Right atrium auricular region (tissue), 2 donors: ENCODE results near the gene SIGLEC1. TPM values are rescaled to one million over a fixed set of nuclear protein-coding genes. Genes with fewer than 3 reads are reported as not detected.

ENCODE experiments used
- DNase-seq: peaks from one replicate; pipeline ENCODE4 v3.0.0-alpha.2; 2019; ENCODE audit warnings: low spot score
- H3K27ac ChIP-seq, 2 donors: fragments of 200-600 bp; sonication (generic); 1 replicate in 1 of 2; 2 replicates in 1 of 2; pipeline ENCODE4 v1.5.1; 2016 to 2019
- H3K27me3 ChIP-seq, 2 donors: fragments of 200-600 bp; sonication (generic); one replicate each; pipeline versions ENCODE4 v1.5.1 to v1.6.0; 2017 to 2019
- H3K36me3 ChIP-seq: fragments of 200-600 bp; sonication (generic); one replicate; pipeline ENCODE4 v1.5.1; 2016
- H3K4me1 ChIP-seq, 2 donors: fragments of 200-600 bp; sonication (generic); one replicate each; pipeline versions ENCODE4 v1.5.1 to v1.6.0; 2017 to 2019
- H3K4me3 ChIP-seq, 2 donors: fragments of 200-600 bp; sonication (generic); 1 replicate in 1 of 2; 2 replicates in 1 of 2; pipeline ENCODE4 v1.5.1; 2017 to 2019; ENCODE audit warnings: mild to moderate bottlenecking in 1 of 2, moderate library complexity in 1 of 2
- H3K9me3 ChIP-seq, 2 donors: fragments of 200-600 bp; sonication (generic); one replicate each; pipeline ENCODE4 v1.5.1; 2019
- total RNA-seq, 2 donors: library from RNA; depleted of rRNA; stranded (reverse); fragments of >200 nt; gene quantifications; one replicate each; pipeline ENCODE4 v1.1.0, GENCODE V29; 2016
- TF ChIP-seq, protein P1 (sequence below), 2 donors: fragments of 200-600 bp; sonication (generic); IDR thresholded peaks; one replicate each; pipeline ENCODE4 v1.5.1; 2019; ENCODE audit warnings: antibody characterized with exemption in 2 of 2

SIGLEC1 gene
- total RNA-seq, 2 donors from 2014 or later: 3.2 to 3.9 TPM

DNA sequence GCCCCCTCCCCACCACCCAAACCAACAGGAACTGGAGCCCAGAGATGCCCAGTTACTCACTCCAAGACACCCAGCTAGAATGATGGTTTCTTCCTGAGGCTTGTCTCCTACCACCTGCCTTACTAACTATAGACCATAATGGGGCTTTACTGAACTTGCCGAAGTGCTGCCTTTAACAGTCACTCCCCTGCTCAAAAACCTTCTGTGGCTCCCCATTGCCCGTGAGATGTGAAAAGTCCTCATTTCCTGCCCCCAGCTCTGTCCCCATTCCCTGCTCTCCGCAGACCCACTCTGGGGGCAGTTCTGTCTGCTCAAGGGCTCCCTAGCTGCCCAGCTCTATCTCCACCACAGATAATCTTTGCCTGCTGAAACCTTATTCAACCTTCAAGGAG, 4.9 kb downstream of the SIGLEC1 start:
- Histone ChIP-seq H3K9me3 (no peaks in the 10 kb centered on the region), H3K27me3 (no peaks in the 10 kb centered on the region), H3K4me1 (peaks cover 0 to 16% of the 10 kb centered on the region in 2 donors), H3K4me3 (no peak overlapping the region), H3K27ac (no peak overlapping the region), H3K36me3 (no peaks in the 10 kb centered on the region)
- TF ChIP-seq, protein P1, sequence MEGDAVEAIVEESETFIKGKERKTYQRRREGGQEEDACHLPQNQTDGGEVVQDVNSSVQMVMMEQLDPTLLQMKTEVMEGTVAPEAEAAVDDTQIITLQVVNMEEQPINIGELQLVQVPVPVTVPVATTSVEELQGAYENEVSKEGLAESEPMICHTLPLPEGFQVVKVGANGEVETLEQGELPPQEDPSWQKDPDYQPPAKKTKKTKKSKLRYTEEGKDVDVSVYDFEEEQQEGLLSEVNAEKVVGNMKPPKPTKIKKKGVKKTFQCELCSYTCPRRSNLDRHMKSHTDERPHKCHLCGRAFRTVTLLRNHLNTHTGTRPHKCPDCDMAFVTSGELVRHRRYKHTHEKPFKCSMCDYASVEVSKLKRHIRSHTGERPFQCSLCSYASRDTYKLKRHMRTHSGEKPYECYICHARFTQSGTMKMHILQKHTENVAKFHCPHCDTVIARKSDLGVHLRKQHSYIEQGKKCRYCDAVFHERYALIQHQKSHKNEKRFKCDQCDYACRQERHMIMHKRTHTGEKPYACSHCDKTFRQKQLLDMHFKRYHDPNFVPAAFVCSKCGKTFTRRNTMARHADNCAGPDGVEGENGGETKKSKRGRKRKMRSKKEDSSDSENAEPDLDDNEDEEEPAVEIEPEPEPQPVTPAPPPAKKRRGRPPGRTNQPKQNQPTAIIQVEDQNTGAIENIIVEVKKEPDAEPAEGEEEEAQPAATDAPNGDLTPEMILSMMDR (IDR thresholded peaks at IDR 0.05): no peak
- DNase-seq: no peak

GRCh38 chr20:3706774-3707507, 5.5 kb downstream of the SIGLEC1 start:
- no peaks in the 10 kb centered on the region for H3K27me3 ChIP-seq
- TF ChIP-seq, protein P1 (IDR thresholded peaks at IDR 0.05): no peak
- no peak for DNase-seq
- H3K4me1 ChIP-seq: peaks cover 0 to 16% of the 10 kb centered on the region in 2 donors
- no peaks in the 10 kb centered on the region for H3K9me3 ChIP-seq
- no peak overlapping the region for H3K27ac ChIP-seq
- no peak overlapping the region for H3K4me3 ChIP-seq
- no peaks in the 10 kb centered on the region for H3K36me3 ChIP-seq

DNA sequence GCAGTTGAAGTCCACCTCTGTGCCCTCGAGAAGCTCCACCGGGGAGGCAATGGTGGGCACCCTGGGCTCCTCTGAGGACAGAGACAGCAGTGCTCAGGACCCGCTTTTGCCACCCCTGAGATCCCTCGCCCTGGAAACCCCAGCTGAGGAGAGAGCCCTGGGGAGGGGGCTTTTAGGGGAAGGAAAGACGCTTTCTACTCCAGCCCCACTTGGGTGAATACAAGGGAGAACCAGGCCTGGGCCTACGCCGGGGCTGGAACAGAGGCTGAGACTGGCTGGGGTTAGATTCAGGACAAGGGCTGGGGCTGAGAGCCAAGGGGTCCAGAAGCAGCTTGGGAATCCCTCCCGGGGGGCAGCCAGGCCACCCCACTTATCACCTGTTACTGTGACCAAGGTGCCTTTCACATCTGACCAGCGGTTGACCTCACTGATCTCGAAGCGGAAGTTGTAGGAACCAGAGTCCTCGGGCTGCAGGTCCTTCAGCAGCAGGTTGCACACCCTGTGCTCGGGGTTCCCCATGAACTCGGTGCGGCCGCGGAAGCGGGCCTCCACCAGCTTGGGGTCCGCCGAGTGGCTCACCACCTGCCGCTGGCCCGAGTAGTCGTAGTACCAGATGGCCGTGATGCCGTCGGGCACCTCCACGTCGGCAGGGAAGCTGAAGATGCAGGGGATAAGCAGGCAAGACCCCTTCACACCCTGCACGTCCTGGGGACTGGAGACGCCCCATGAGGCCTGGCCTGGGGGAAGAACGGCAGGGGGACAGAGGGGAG, 6.2 kb downstream of the SIGLEC1 start:
- no peak overlapping the region for H3K27ac ChIP-seq

GRCh38 chr20:3705491-3705969, 6.9 kb downstream of the SIGLEC1 start:
- no peak for DNase-seq

More for the DNA sequence above, 6.2 kb downstream of the SIGLEC1 start:
- Histone ChIP-seq H3K27me3 (no peaks in the 10 kb centered on the region), H3K36me3 (no peaks in the 10 kb centered on the region), H3K4me1 (peaks cover 0 to 14% of the 10 kb centered on the region in 2 donors), H3K9me3 (no peaks in the 10 kb centered on the region), H3K4me3 (no peak overlapping the region)
- TF ChIP-seq, protein P1 (IDR thresholded peaks at IDR 0.05): no peak
- no peak for DNase-seq

GRCh38 chr20:3704087-3704486, 8.3 kb downstream of the SIGLEC1 start:
- Histone ChIP-seq H3K4me3 (no peak overlapping the region), H3K36me3 (no peaks in the 10 kb centered on the region), H3K9me3 (no peaks in the 10 kb centered on the region), H3K27ac (no peak overlapping the region), H3K4me1 (no peaks in the 10 kb centered on the region), H3K27me3 (no peaks in the 10 kb centered on the region)
- no peak for DNase-seq
- TF ChIP-seq, protein P1 (IDR thresholded peaks at IDR 0.05): no peak

More at GRCh38 chr20:3705491-3705969, 6.9 kb downstream of the SIGLEC1 start:
- TF ChIP-seq, protein P1 (IDR thresholded peaks at IDR 0.05): no peak
- Histone ChIP-seq H3K27me3 (no peaks in the 10 kb centered on the region), H3K4me1 (peaks cover 0 to 8% of the 10 kb centered on the region in 2 donors), H3K27ac (no peak overlapping the region), H3K36me3 (no peaks in the 10 kb centered on the region), H3K4me3 (no peak overlapping the region), H3K9me3 (no peaks in the 10 kb centered on the region)
